HuH-7.5 (cell line): ENCODE results near the gene KAT6B.
A peak's percentile ranks its signal among the peaks of the same experiment; 100 is the strongest.

Source experiments
- DNase-seq: peaks from one replicate; pipeline ENCODE4 v3.0.0; 2011; ENCODE audit warnings: low spot score

The KAT6B gene

GRCh38 chr10:75015442-75015841 lies 189.0 kb downstream of the KAT6B start:
- DNase-seq = no peak

- DNase-seq = no peak
Observed at GRCh38 chr10:75016325-75016724, 189.9 kb downstream of the KAT6B start.

- no peak for DNase-seq
Observed at GRCh38 chr10:75018251-75018650, 191.9 kb downstream of the KAT6B start.

GRCh38 chr10:75018686-75019307 lies 192.4 kb downstream of the KAT6B start:
- DNase-seq = no peak

GRCh38 chr10:75019370-75019769 lies 193.0 kb downstream of the KAT6B start:
- DNase-seq = no peak

GRCh38 chr10:75020168-75020567 lies 193.8 kb downstream of the KAT6B start:
- no peak for DNase-seq

- DNase-seq = peak; percentile 39
Observed at GRCh38 chr10:75021379-75022249, 195.2 kb downstream of the KAT6B start.

- no peak for DNase-seq
Observed at GRCh38 chr10:75023074-75023473, 196.7 kb downstream of the KAT6B start.

- DNase-seq = no peak
Observed at GRCh38 chr10:75024971-75025523, 198.6 kb downstream of the KAT6B start.

- no peak for DNase-seq
Observed at GRCh38 chr10:75028049-75028448, 201.6 kb downstream of the KAT6B start.

- no peak for DNase-seq
Observed at GRCh38 chr10:75028748-75029147, 202.3 kb downstream of the KAT6B start.

GRCh38 chr10:75029420-75029819 lies 203.0 kb downstream of the KAT6B start:
- no peak for DNase-seq

- DNase-seq = no peak
Observed at GRCh38 chr10:75029857-75030256, 203.5 kb downstream of the KAT6B start.

- no peak for DNase-seq
Observed at GRCh38 chr10:75030371-75030770, 204.0 kb downstream of the KAT6B start.

- no peak for DNase-seq
Observed at GRCh38 chr10:75032119-75032518, 205.7 kb downstream of the KAT6B start.

GRCh38 chr10:75032813-75033212 lies 206.4 kb downstream of the KAT6B start:
- DNase-seq = no peak

GRCh38 chr10:75033399-75034130 lies 207.2 kb downstream of the KAT6B start:
- DNase-seq = no peak

- DNase-seq = no peak
Observed at GRCh38 chr10:75034131-75034512, 207.7 kb downstream of the KAT6B start.

- DNase-seq = no peak
Observed at GRCh38 chr10:75034714-75035258, 208.4 kb downstream of the KAT6B start.

- no peak for DNase-seq
Observed at GRCh38 chr10:75035975-75036708, 209.7 kb downstream of the KAT6B start.
